Mesendoderm (in vitro differentiated cells): ENCODE results near the gene U2AF2.

ENCODE experiments used
- DNase-seq: peaks from one replicate; pipeline ENCODE4 v3.0.0; 2013
- H2AK5ac ChIP-seq: 2 replicates; pipeline ENCODE4 v1.6.1; 2013; ENCODE audit warnings: low read length, inconsistent platforms
- H2BK120ac ChIP-seq: 2 replicates; pipeline ENCODE4 v1.6.1; 2013; ENCODE audit warnings: low read depth, mild to moderate bottlenecking, low read length, moderate library complexity, mixed read lengths
- H2BK15ac ChIP-seq: replicated peaks from 2 replicates; pipeline ENCODE4 v1.6.1; 2013; ENCODE audit warnings: low read depth, mild to moderate bottlenecking, moderate library complexity
- H2BK5ac ChIP-seq: 2 replicates; pipeline ENCODE4 v1.6.1; 2013; ENCODE audit warnings: low read length, inconsistent platforms
- H3K18ac ChIP-seq: 2 replicates; pipeline ENCODE4 v1.6.1; 2013; ENCODE audit warnings: mild to moderate bottlenecking, low read length, mixed read lengths
- H3K23ac ChIP-seq: one replicate; pipeline ENCODE4 v1.6.1; 2013; ENCODE audit warnings: low read length
- H3K27ac ChIP-seq: 2 replicates; pipeline ENCODE4 v1.5.1; 2013; ENCODE audit warnings: low read depth, mild to moderate bottlenecking, inconsistent platforms, low read length, moderate library complexity
- H3K27me3 ChIP-seq: 2 replicates; pipeline ENCODE4 v1.6.1; 2013; ENCODE audit warnings: low read length, control low read depth, mild to moderate bottlenecking, inconsistent platforms; ENCODE audit not compliant: insufficient read depth, poor library complexity
- H3K36me3 ChIP-seq: 2 replicates; pipeline ENCODE4 v1.6.1; 2013; ENCODE audit warnings: low read length, inconsistent platforms; ENCODE audit not compliant: control insufficient read depth, insufficient read depth
- H3K4ac ChIP-seq: one replicate; pipeline ENCODE4 v1.6.1; 2013; ENCODE audit warnings: low read depth, mild to moderate bottlenecking, low read length, moderate library complexity
- H3K4me1 ChIP-seq: 2 replicates; pipeline ENCODE4 v1.6.1; 2013; ENCODE audit warnings: low read depth, low read length, inconsistent platforms; ENCODE audit not compliant: control insufficient read depth
- H3K4me2 ChIP-seq: 2 replicates; pipeline ENCODE4 v1.6.1; 2013; ENCODE audit warnings: low read length
- H3K4me3 ChIP-seq: 2 replicates; pipeline ENCODE4 v1.5.1; 2013; ENCODE audit warnings: mild to moderate bottlenecking, low read length
- H3K56ac ChIP-seq: one replicate; pipeline ENCODE4 v1.6.1; 2013; ENCODE audit warnings: low read length
- H3K79me1 ChIP-seq: 2 replicates; pipeline ENCODE4 v1.6.1; 2013; ENCODE audit warnings: low read length, inconsistent platforms
- H3K79me2 ChIP-seq: 2 replicates; pipeline ENCODE4 v1.6.1; 2013; ENCODE audit warnings: mild to moderate bottlenecking, low read length; ENCODE audit not compliant: control insufficient read depth, insufficient read depth
- H3K9ac ChIP-seq: 2 replicates; pipeline ENCODE4 v1.6.1; 2013; ENCODE audit warnings: low read length, inconsistent platforms
- H4K5ac ChIP-seq: one replicate; pipeline ENCODE4 v1.6.1; 2013; ENCODE audit warnings: low read length
- H4K8ac ChIP-seq: one replicate; pipeline ENCODE4 v1.6.1; 2013; ENCODE audit warnings: low read depth, mild to moderate bottlenecking, control low read depth, low read length, moderate library complexity
- WGBS: extraction: QIAGEN DNeasy Blood & Tissue Kit; methylation state at CpG from one replicate; pipeline ENCODE4 v1.1.7; 2013; ENCODE audit warnings: low lambda C conversion rate, missing lambda C conversion rate; ENCODE audit not compliant: insufficient coverage; ENCODE audit errors: extremely low coverage; 5-methylcytosine and 5-hydroxymethylcytosine counted together

The U2AF2 gene

GRCh38 chr19:55643003-55643886 lies 11.6 kb upstream of the U2AF2 start, which contains the start of gene ZNF581:
ZNF581 (plus strand) TSS chr19:55643649; CDS start chr19:55644572, 923 bp downstream.
- H2AK5ac ChIP-seq = peak within 1 kb of the TSS; percentile 30
- peak within 1 kb of the TSS; percentile 36 for H3K27ac ChIP-seq
- peak within 1 kb of the TSS; percentile 95 for H3K4ac ChIP-seq
- H4K8ac ChIP-seq = peak within 1 kb of the TSS; percentile 84
- peak within 1 kb of the TSS; percentile 98 for H3K4me3 ChIP-seq
- H3K4me1 ChIP-seq = peaks cover 2% of the 10 kb centered on the region
- H3K4me2 ChIP-seq = peak within 1 kb of the TSS; percentile 96
- H2BK15ac ChIP-seq = no peak within 1 kb of the TSS
- peak within 1 kb of the TSS; percentile 59 for H2BK5ac ChIP-seq
- H3K79me2 ChIP-seq = peaks cover 20% of the 10 kb centered on the region
- H3K36me3 ChIP-seq = peaks cover 7% of the 10 kb centered on the region
- no peaks in the 10 kb centered on the region for H3K27me3 ChIP-seq
- H2BK120ac ChIP-seq = peak within 1 kb of the TSS; percentile 39
- H4K5ac ChIP-seq = peak within 1 kb of the TSS; percentile 5
- peak; percentile 87 for DNase-seq
- H3K23ac ChIP-seq = peak within 1 kb of the TSS; percentile 89
- H3K18ac ChIP-seq = peak within 1 kb of the TSS; percentile 91
- WGBS = no CpG with 5 or more reads among the region's 56 CpGs
- H3K9ac ChIP-seq = peak within 1 kb of the TSS; percentile 99
- H3K79me1 ChIP-seq = peaks cover 8% of the 10 kb centered on the region
- peak within 1 kb of the TSS; percentile 97 for H3K56ac ChIP-seq

GRCh38 chr19:55643887-55644176 lies 11.0 kb upstream of the U2AF2 start:
- peak overlapping the region; percentile 27 for H2AK5ac ChIP-seq
- H3K27ac ChIP-seq = no peak overlapping the region
- peaks cover 8% of the 10 kb centered on the region for H3K79me1 ChIP-seq
- H3K56ac ChIP-seq = peak overlapping the region; percentile 97
- H4K5ac ChIP-seq = no peak overlapping the region
- H3K9ac ChIP-seq = peak overlapping the region; percentile 99
- no peak overlapping the region for H2BK5ac ChIP-seq
- DNase-seq = no peak
- H2BK120ac ChIP-seq = peak overlapping the region; percentile 39
- peak overlapping the region; percentile 84 for H4K8ac ChIP-seq
- H3K27me3 ChIP-seq = no peaks in the 10 kb centered on the region
- H3K18ac ChIP-seq = peak overlapping the region; percentile 91
- H2BK15ac ChIP-seq = no peak overlapping the region
- H3K23ac ChIP-seq = peak overlapping the region; percentile 89
- H3K36me3 ChIP-seq = peaks cover 7% of the 10 kb centered on the region
- H3K4me3 ChIP-seq = peak overlapping the region; percentile 98
- peak overlapping the region; percentile 78 for H3K4me2 ChIP-seq
- peaks cover 20% of the 10 kb centered on the region for H3K79me2 ChIP-seq
- WGBS = no CpG with 5 or more reads among the region's 15 CpGs
- peak overlapping the region; percentile 95 for H3K4ac ChIP-seq
- H3K4me1 ChIP-seq = peaks cover 2% of the 10 kb centered on the region

- peak overlapping the region; percentile 95 for H3K4ac ChIP-seq
- no peak overlapping the region for H2BK15ac ChIP-seq
- no peak for DNase-seq
- no CpG with 5 or more reads among the region's 12 CpGs for WGBS
- H3K56ac ChIP-seq = peak overlapping the region; percentile 97
- H3K27ac ChIP-seq = no peak overlapping the region
- H3K27me3 ChIP-seq = no peaks in the 10 kb centered on the region
- peak overlapping the region; percentile 89 for H3K23ac ChIP-seq
- H2BK5ac ChIP-seq = no peak overlapping the region
- peak overlapping the region; percentile 39 for H2BK120ac ChIP-seq
- H3K4me1 ChIP-seq = peaks cover 2% of the 10 kb centered on the region
- no peak overlapping the region for H4K8ac ChIP-seq
- peak overlapping the region; percentile 99 for H3K9ac ChIP-seq
- H3K79me1 ChIP-seq = peaks cover 8% of the 10 kb centered on the region
- no peak overlapping the region for H4K5ac ChIP-seq
- peaks cover 7% of the 10 kb centered on the region for H3K36me3 ChIP-seq
- peak overlapping the region; percentile 98 for H3K4me3 ChIP-seq
- H3K18ac ChIP-seq = no peak overlapping the region
- H3K4me2 ChIP-seq = peak overlapping the region; percentile 78
- peak overlapping the region; percentile 30 for H2AK5ac ChIP-seq
- H3K79me2 ChIP-seq = peaks cover 20% of the 10 kb centered on the region
Measured at GRCh38 chr19:55644191-55644833, 10.5 kb upstream of the U2AF2 start.

- Histone ChIP-seq H3K4ac (no peak overlapping the region), H3K18ac (no peak overlapping the region), H3K79me2 (peaks cover 20% of the 10 kb centered on the region), H3K27me3 (no peaks in the 10 kb centered on the region), H3K79me1 (peaks cover 8% of the 10 kb centered on the region), H3K56ac (peak overlapping the region; percentile 97), H3K9ac (peak overlapping the region; percentile 99), H2BK15ac (no peak overlapping the region), H3K4me1 (peaks cover 2% of the 10 kb centered on the region), H2BK5ac (no peak overlapping the region), H3K4me2 (no peak overlapping the region), H4K8ac (no peak overlapping the region), H2AK5ac (no peak overlapping the region), H3K23ac (no peak overlapping the region), H3K36me3 (peaks cover 7% of the 10 kb centered on the region), H3K27ac (no peak overlapping the region), H4K5ac (no peak overlapping the region), H2BK120ac (no peak overlapping the region), H3K4me3 (no peak overlapping the region)
- no peak for DNase-seq
- no CpG with 5 or more reads among the region's 28 CpGs for WGBS
Measured at GRCh38 chr19:55644842-55645511, 9.9 kb upstream of the U2AF2 start.

GRCh38 chr19:55645512-55645881 lies 9.3 kb upstream of the U2AF2 start:
- no peak for DNase-seq
- no CpG with 5 or more reads among the region's 5 CpGs for WGBS

More at GRCh38 chr19:55645512-55645881, 9.3 kb upstream of the U2AF2 start:
- Histone ChIP-seq H3K4me2 (no peak overlapping the region), H2BK15ac (no peak overlapping the region), H3K79me2 (peaks cover 20% of the 10 kb centered on the region), H4K8ac (no peak overlapping the region), H3K27ac (no peak overlapping the region), H3K23ac (no peak overlapping the region), H2BK5ac (no peak overlapping the region), H3K18ac (no peak overlapping the region), H2AK5ac (no peak overlapping the region), H3K4me3 (no peak overlapping the region), H3K36me3 (peaks cover 7% of the 10 kb centered on the region), H3K4me1 (no peaks in the 10 kb centered on the region), H3K9ac (no peak overlapping the region), H3K4ac (no peak overlapping the region), H3K56ac (no peak overlapping the region), H3K27me3 (no peaks in the 10 kb centered on the region), H2BK120ac (no peak overlapping the region), H3K79me1 (peaks cover 8% of the 10 kb centered on the region), H4K5ac (no peak overlapping the region)
